Embryonic facial prominence (tissue), 1 donor: ENCODE data around the gene SPATA32.

Experiments used
- DNase-seq: peaks from one replicate; pipeline ENCODE4 v3.0.0-alpha.2; 2016; ENCODE audit errors: extremely low spot score

Gene SPATA32

DNA sequence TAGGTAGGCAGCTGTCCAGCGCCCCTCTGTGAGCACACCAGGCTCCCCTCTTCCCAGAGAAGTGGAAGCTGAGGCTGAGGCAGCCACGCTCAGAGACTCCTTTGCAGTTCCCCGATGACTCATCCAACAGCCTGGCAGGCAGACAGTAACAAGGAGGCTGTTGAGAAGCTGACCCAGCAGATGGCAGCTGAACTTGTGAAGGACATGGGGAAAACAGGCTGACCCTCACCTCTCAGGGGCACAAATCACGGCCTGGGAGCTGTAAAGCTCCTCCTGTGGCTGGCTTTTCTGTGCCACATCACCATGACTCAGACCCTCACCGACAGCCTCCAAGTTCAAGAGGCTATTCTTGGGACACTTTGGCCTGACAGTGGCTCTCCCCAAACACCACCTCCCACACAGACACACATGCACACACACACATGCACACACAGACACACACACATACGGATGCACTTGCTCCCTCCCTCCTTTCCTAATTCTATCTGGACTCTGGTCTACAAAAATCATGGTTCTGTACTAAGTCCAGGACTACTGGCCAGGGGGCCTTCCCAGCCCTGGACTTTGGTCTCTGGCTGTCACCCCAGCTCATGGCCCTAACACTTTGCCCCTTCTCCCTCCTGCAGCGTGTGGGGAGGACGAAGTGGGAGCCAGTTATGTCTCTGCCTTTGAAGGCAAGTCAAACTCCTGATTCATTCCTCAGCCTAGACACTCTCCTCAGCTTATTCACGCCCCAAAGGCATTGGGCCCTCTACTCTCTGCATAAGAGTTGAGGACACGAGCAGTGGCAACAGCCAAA lies 31.7 kb upstream of the SPATA32 start:
- DNase-seq = no peak

DNA sequence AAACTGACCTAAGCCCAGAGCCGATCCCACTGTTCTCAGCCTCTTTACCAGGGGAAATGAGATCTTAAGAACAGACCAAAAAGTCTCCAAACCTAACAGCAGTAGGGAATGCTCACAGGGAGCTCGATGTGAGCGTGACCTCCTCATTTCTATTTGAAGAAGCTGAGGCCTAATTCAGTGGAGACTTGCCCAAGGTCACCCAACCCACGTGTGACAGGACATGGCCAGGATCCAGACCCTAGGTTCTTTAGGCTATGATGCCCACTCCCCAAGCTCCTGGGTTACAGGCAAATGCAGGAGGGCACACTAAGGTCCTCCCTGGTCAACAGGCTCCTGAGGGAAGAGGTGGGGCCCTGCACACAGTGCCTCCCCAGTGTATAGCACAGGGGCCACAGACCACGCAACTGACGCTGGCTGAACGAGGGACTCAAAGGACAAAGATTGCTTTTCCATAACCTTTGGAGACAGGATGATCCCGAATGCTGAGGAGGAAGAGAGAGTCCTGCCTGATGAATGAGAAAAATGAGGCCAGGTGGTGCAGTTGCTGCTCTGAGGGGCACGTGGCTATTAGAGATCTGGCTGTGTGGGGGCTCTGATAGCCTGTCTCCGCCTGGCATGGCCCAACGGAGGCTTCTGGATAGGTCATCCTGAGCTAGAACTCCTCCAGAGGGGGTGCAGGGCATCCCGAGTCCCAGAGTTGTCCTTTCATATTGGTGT lies 31.0 kb upstream of the SPATA32 start:
- no peak for DNase-seq

DNA sequence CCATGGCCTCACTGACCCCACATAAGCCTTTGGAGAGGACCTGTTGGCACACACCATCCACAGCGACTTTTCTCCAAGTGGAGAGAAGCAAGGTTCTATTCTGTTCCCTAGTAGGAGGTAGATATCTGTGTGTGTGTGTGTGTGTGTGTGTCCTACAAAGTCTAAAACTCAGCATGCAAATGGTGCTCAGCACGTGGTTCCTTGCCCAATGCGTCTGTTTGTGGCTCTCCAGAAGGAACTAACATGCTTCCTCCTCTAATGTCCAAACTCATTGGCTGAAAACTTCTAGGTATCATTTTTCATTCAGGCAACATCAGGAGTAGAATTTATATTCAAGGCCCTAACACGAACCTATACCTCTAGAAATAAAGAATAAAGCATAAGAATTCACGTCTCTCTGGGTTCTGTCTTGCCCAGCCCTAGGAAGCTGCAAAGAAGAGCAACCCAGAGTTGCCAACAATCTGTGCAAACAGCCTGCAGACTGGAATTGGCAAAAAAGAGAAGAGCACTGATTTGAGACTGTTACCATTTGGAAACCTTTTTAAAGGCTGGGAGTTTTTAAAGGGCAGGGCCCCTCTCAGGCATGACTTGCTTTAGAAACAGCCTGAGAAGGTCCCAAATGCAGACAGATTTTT lies 29.4 kb upstream of the SPATA32 start:
- DNase-seq = no peak

DNA sequence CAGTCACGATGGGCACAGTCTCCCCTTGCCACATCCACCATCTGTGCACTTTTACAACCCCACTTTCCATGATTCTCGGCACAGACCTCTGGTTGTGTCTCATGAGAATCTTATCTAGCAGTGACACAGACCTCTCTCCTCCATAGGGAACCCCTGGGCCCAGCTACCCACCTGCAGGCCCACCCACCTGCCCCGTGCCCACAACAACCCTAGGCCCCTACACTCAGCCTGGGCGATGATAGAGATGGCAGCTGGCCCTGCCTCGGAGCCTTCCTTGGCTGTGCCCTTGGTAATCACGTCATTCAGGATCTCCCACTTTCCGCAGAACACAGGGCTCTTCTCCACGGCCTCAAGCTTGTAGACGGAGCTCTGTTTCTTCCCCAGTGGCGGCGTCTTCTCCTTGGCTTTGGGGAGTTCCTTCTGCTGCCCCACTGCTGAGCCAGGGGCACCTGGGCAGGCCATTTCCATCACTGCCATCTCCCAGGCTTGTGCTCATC lies 28.4 kb upstream of the SPATA32 start:
- DNase-seq = no peak

DNA sequence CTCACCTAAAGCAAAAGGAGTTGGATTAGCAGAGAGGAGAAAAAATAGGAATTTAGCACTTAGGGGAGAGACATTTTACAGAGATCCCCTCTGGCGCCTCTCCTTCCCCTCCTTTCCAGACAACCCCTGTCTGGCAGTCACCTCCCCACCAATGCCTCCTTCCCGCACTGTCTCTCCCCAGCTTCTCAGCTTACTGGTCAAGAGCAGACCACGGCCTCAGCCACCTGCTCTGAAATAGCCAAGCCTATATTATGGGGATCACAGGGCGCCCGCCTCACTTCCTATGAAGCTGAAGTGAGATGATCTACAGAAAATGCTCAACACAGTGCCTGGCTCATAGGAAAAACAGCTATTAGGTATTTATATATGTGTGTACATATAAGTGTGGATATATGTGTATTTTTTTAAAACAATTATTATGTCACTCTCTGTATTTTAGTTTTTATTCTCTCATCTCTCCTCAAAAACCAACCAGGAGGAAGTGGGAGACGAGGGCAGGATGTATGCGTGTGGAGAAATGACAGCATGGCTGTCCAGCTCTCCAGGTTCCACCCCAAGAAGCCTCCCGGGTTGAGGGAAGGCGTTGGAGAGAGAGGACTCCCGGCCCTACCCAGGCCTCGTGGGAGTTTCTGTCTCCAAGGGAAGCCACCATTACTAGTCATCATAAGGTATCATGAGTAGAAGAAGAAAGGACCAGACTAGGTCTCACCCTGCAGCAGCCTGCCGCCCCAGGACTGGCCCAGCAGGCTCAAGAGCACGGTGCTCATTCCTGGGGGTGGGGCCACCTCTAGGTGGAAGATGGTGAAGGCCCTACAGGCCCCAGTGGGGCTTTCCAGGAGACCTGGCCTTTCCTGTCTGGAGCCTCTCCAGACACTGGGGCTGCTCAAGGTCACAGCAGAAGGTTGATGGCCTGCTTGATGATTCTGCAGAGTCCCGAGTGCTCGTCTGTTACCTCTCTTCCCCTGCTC lies 27.7 kb upstream of the SPATA32 start:
- no peak for DNase-seq

DNA sequence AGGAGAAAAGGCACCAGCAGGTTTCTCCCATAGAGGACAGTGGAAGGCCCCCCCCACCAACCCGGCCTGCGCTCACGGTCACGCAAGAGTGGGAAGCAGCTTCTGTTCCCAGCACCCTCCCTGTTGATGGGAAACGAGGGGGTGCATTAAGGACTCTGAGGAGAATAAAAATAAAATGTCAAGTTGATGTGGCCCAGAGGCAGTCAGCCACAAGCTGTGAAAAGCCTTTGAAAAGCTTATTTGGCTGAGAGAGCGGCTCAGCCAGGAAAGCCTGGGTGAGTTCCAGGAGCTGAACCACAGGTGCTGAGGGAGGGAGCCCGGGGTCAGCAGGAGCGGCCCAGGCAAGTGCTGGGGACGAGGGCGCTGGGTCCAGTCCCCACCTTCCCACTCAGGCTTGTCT lies 26.9 kb upstream of the SPATA32 start:
- no peak for DNase-seq

DNA sequence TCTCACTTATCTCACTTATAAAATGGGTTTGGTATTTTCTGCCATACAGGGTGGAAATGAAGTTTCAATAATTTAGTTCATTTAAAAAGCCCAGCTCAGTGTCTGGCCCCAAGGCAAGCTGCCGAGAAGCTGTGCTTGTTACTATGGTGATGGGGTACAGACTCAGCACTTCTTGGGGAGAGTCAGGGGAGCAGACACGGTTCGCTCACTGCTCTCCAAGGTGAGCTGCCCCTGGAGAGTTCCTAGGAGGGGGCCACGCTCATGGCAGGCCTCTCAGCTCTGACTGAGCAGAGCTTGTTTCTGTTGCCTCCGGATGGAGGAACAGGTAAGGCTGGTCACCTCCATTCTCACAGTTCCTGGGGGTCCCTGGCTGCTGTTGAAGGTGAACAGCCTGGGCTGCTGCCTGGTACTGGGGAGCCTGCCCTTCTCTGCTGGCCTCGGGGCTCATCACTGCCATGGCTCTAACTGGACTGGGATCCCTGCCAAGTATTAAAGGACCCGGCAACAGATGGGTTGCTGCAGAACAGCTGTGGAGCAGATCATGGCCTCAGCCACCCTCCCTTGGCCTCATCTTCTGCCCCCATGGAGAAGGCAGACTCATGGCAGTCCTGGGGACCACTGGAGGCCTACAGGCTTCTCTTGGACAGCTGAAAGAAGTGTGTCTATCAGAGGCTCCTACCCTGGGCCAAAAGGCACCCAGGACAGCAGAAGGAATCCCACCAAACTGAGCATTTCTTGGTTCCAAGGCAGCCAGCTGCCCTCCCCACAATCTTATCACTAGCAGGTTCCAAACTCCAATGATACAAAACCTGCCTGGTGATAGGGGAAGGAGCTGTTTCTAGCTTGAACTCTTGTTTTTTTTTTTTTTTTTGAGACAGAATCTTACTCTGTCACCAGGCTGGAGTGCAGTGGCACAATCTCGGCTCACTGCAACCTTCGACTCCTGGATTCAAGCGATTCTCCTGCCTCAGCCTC lies 25.9 kb upstream of the SPATA32 start:
- DNase-seq = no peak

DNA sequence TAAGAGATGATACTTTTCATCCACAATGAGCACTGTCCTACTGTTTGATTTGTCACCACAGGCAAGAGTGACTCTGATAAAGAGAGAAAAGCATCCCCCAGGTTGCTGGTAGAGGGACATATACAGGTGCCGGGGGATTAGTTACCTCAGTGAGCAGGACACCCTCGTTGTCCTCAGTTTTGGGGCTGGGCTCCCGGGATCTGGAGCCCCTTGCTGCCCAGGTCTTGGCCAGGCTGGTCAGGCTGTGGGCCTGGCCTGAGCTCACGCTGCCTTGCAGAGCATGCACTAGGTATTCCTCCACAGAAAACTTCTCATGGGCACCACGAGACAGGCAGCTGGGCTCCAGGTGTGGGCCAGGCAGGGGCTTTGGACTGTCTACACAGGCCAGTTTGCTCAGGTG lies 24.4 kb upstream of the SPATA32 start:
- DNase-seq = no peak

DNA sequence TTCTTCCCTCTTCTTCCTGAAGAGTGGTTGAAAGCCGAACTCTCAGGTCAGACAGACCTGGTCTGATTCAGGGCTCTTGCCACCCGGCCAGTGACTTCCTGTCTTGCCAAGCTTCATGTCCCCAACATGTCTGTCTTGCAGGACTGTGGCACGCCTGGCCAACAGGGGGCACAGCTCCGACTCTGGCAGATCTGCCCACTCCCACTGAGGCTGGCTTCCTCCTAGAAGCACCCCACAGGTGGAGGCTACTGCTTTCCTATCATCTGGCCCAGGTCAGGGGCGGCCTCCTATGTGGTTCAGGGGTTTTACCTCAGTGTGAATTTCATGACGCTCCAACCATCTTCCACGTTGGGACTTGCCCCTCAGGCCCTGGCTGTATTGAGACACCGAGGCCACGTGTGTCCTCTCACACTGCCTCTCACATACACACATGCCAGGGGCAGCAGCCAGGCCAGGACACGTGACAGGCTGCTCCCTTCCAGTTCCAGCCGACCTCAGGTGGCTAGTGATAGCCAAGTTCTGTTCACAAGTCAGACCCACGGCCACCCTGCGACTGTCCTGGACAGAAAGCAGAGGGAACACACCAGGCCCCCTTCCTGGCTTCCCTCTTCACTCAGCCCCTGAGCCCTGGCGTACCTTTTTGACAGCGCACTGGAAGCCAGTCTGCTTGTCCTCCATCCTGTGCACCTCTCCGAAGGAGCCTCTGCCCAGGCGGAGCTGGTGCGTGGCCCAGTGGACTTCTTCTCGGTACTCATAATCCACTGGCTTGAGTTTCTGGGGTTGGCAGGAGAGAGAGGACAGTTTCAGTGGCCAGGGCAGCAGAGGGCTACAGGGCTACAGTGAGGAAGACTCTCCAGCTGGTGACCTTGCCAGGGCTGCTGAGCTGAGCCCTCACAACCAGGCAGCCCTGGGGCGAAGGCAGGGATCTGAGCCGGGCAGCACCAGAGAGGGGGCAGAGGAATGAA lies 22.6 kb upstream of the SPATA32 start:
- no peak for DNase-seq

DNA sequence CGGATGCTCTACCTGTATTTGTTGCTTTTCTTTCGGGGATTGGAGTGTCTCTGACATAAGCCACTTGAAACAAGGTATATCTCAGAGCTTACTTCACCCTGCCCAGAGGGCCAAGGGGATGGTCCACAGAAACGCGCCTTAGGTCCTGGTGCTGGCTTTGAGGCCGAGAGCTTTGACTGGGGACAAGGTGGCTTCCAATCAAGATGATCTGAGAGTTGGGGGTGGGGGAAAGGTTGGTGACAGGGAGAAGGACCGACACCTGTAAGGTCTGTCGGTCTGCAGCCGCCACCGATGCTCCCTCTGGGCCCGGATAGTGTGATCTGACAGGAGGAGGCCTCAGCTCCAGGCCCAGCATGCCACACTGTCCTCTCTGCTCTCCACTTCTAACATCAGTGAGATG lies 21.8 kb upstream of the SPATA32 start:
- no peak for DNase-seq

DNA sequence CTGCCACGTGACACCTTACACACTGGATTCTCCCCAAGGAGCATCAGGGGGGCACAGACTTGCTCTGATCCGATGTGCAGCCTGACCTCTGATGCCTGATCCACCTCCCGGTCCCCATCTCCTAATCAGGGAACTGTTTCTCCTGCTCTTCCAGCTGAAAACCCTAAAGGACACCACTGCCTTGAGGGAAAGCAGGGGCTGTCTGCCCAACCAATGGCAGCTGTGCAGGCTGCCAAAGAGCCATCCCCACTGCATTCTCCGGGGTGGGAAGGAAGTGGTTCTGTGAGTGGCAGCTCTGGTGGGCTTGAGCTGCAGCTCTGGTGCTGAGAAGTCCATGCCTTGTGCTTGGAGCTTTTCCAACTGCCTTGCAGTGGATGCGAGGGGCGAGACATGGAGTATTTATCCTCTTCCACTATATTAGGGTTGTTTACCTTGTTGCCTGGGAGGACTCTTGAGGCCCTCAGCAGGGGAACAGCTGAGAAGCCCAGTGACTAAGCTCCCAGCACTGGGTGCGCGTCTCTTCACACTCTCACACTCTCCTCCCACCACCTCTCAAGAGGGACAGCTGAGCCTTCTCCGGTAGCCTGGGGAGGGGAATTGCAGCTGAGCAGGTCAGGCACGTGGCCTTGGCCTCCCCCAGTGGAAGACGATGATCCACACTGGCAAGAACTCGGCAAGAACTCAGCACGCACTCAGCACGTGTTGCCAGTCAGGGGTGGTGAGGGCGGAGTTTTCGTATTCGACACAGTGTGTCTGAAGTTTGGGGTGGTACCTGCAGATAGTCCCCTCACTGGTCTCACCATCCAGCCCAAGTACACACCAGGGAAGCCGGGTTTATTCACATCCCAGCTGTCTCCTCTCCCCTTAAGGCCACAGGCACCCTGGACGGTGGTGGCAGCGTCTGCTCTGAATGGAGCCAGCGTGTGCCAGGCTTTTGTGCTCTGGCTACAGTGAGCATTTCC lies 21.1 kb upstream of the SPATA32 start:
- no peak for DNase-seq

DNA sequence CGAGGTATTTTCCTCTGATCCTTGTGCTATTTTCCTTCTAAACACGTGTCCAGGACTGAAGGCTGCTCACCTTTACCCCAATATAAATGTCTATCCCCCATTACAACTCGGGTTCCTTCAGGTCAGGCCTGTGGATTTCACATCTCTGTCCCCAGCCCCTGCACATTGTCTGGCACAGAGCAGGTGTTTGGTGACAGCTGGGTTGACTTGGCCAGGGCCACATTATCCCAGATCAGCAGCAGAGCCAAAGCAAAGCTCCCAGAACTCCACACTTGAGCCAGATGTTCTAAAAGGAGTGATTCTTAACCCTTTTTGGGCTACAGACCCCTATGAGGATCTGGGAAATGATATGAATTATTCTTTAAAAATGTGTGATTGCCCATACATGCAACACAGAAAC lies 18.0 kb upstream of the SPATA32 start:
- DNase-seq = no peak

DNA sequence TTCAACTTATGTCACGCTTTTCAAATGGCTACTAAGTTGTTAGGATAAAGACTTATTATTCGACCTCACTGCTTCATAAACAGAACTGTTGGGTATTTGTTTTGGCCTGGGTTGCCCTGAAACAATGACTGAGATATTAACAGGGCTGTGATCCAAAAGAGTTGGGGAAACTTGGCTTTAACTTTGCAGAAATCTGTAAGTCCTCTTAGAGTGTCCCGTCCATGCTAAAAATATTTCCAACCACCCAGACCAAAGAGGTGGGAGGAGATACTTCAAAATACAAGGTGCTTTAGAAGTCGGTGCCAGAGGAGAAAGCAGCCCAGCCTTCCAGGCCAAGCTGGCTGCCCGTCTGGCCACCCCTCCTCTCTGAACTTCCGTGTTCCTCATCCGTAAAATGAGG lies 16.1 kb upstream of the SPATA32 start:
- no peak for DNase-seq

DNA sequence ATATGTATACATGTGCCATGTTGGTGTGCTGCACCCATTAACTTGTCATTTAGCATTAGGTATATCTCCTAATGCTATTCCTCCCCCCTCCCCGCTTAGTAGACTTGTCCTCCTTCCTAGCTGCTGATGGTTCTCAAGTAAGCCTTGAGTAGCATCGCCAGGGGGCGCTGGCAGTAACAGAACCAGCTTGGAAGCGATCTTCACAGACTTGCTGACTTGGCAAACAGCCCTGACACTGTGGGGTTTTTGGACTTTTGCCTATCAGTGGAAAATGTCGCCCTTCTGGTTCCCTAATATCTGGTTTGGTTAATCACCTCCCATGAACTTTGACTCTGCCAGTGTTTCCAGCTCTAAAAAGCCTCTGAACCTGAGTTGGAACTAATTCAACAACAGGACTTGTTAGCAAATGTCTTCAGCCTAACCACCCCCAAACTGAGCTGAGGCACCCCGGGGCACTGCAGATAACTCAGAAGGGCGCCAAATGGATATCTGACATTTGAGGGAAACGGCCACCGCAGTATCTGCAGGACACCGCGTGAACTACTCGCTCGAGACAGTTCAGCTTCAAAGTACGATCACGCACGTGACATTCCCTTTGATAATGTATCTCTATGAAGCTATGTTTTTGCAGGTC lies 15.4 kb upstream of the SPATA32 start:
- peak; percentile 76 for DNase-seq

DNA sequence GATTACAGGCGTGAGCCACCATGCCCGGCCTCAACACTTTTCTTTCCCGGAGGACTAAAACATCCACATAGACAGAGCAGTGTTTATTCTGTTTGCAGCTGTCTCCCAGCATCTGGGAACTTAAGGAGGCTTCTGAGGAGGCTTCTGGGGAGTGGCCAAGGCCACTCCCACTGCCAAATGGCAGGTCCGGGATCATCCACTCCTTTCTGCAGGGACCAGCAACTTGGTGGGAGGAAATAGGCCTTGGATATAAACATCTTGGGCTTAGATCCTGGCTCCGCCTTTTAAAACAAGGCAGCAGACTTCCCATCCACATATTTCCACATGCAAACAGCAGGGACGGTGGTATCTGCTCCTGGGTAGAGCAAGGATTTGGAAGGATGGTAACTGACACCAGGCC lies 14.1 kb upstream of the SPATA32 start:
- DNase-seq = no peak

DNA sequence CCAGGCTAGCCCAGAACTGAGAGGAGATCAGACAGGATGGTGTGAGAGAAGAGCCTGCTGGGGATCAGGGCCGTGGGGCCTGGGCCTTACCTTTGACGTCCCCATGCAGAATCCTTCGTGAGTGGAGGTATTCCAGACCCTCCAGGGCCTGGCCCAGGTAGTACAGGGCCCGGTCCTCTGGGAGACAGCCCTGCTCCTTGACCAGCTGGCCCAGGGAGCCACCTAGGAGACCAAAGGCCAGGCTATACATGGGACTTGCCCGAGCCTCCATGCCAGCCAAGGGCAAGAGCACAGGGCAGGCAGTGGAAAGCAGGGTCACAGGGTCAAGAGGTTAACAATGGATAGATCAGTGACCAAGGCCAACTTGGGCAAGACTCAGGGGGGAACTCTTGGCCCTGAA lies 12.1 kb upstream of the SPATA32 start:
- no peak for DNase-seq

DNA sequence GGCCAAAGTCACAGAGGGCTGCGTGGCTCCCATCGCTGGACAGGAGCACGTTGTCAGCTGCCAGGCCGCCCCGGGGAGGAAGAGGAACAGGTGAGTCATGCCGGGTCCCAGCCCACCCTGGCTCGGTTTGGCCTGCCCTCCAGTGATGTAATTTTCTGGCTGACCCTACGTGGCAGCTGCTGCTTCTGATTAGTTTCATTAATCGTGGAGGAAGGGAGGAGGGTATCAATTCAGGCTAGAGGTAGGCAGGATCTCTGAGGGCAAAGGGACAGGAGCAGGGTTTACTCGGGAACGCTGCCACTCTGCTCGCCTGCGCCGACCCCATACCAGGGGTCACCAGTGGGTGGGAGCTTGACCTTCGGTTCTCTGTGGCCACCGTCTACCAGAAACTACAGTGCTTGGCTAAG lies 11.7 kb upstream of the SPATA32 start:
- DNase-seq = no peak

DNA sequence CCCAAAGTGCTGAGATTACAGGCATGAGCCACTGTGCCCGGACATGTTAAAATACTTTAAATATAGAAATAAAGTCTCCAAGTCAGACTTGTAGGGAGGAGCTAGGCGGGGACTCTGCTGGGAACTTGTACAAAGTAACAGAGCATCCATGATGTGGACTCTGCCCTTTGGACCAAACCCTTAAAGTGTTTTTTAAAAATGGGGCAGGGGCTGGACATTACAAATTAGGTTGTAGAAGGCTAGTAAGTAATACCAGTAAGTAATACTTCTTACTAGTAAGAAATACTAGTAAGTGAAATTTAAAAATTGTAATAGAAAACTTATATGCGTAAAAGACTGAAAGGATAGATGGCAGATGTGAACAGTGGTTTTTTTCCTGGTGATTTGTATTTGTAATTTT lies 9.7 kb upstream of the SPATA32 start:
- no peak for DNase-seq
